Measurements from ENCODE around the gene LGALS7. TPM values are rescaled to one million over a fixed set of nuclear protein-coding genes. Genes with fewer than 3 reads are reported as not detected.

Gene LGALS7
- total and polyA plus RNA-seq, 2 of the 8 experiments (the other 6 are each of a cell fraction or from before 2014, with no cell fraction given), result 0.32 TPM; not detected in 1

DNA sequence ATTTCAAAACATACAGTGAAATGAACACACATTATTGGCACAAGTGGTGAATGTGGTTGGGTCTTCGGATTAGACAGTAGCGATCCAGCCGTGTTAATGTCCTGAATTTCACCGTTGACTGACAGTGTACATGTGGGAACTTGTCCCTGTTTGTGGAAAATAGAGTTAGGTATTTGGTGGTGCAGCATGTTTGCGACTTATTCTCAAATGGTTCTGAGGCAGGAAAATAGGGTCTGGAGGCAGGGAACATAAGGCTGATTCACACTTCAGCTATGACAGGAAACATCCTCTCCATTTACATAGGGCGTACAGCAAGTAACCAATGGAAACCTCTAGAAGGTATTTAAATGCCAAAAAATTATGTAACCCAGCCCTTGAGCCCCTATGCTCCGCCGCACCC, 19.9 kb upstream of the LGALS7 start:
- Histone ChIP-seq H2BK20ac (ENCODE audit: low read length) (no peak overlapping the region), H3K14ac (ENCODE audit: insufficient read length) (no peak overlapping the region), H3K4me3 (ENCODE audit: extremely low read depth in 1 of 4, insufficient read depth in 2 of 4, low read depth in 3 of 4, low read length in 4 of 4) (peak overlapping the region in 1 of 4 experiments; percentile 57; a peak in 4 of 8 replicates), H4K8ac (ENCODE audit: extremely low read depth, insufficient read depth, low read length) (no peak overlapping the region), H3K27ac (ENCODE audit: low read depth, low read length) (no peak overlapping the region), H2BK15ac (ENCODE audit: low read length) (no peak overlapping the region), H3K9ac (replicated peaks in 1 of 4; ENCODE audit: extremely low read depth in 1 of 4, low read depth in 3 of 4, low read length in 3 of 4) (no peak overlapping the region), H2BK12ac (ENCODE audit: low read depth, low read length) (no peak overlapping the region), H2AFZ (ENCODE audit: low read length) (no peak overlapping the region), H3K9me3 (ENCODE audit: insufficient read depth in 2 of 2, low read depth in 1 of 2, low read length in 1 of 2) (no peaks in the 10 kb centered on the region; a peak in 1 of 4 replicates), H2BK120ac (replicated peaks; ENCODE audit: low read depth, low read length) (no peak overlapping the region), H3K4me2 (ENCODE audit: insufficient read depth in 1 of 2, low read depth in 2 of 2, low read length in 2 of 2) (peak overlapping the region; percentile 22 to 75; a peak in 3 of 4 replicates), H3K27me3 (replicated peaks in 1 of 4; ENCODE audit: control insufficient read depth in 3 of 4, extremely low read depth in 1 of 4, insufficient read depth in 3 of 4, low read length in 3 of 4) (peaks cover 0 to 12% (median 3%) of the 10 kb centered on the region in 4 experiments; a peak in 4 of 7 replicates), H3K36me3 (ENCODE audit: control insufficient read depth in 2 of 4, insufficient read depth in 4 of 4, low read length in 3 of 4) (no peaks in the 10 kb centered on the region), H3K79me2 (ENCODE audit: control insufficient read depth in 1 of 2, insufficient read depth in 2 of 2, low read length in 2 of 2) (no peaks in the 10 kb centered on the region), H2AK5ac (ENCODE audit: low read depth, low read length) (no peak overlapping the region), H3K4ac (replicated peaks; ENCODE audit: insufficient read length, low read depth, low read length) (no peak overlapping the region), H3K4me1 (replicated peaks in 1 of 4; ENCODE audit: control insufficient read depth in 3 of 4, insufficient read depth in 4 of 4, low read length in 3 of 4) (peaks cover 0 to 2% (median 0%) of the 10 kb centered on the region in 4 experiments; a peak in 1 of 7 replicates), H2BK5ac (ENCODE audit: low read depth, low read length) (no peak overlapping the region), H3K23me2 (ENCODE audit: low read depth, low read length) (no peaks in the 10 kb centered on the region), H3K79me1 (ENCODE audit: low read depth, low read length) (no peaks in the 10 kb centered on the region), H4K20me1 (replicated peaks in 1 of 2; ENCODE audit: control insufficient read depth in 1 of 2, insufficient read depth in 2 of 2, low read length in 2 of 2) (no peaks in the 10 kb centered on the region), H3K18ac (ENCODE audit: extremely low read depth, low read length) (no peak overlapping the region), H3K56ac (replicated peaks; ENCODE audit: insufficient read length, low read depth, low read length) (no peak overlapping the region), H3K23ac (ENCODE audit: insufficient read length) (no peak overlapping the region), H4K5ac (ENCODE audit: insufficient read length, low read depth, low read length) (no peak overlapping the region), H4K91ac (replicated peaks; ENCODE audit: insufficient read length, low read length) (no peak overlapping the region)
- WGBS, 2 experiments (ENCODE audit: extremely low coverage in 1 of 2, insufficient coverage in 1 of 2, insufficient read length in 1 of 2, insufficient replicate concordance in 2 of 2, low coverage in 1 of 2, low lambda C conversion rate in 2 of 2, missing lambda C conversion rate in 1 of 2), result 82% methylated on average over 8 of the region's 8 CpGs; no CpG with 5 or more reads in 1 of the 2 experiments
- DNase-seq (ENCODE audit: low read depth in 1 of 2, low spot score in 2 of 2) (no peak), FAIRE-seq (no peak)
- POLR2A ChIA-PET (ENCODE audit: partially characterized antibody), result interaction anchor here (0.6 to 1.0 kb wide), 7 partner anchors 18 to 56 kb away, joined by 3 to 5 read pairs (median 3); partner anchors contain the start of genes HNRNPL and LGALS7
- no peak for TF ChIP-seq BACH1 (IDR thresholded peaks at IDR 0.05; ENCODE audit: low read length)
- TF ChIP-seq, protein P1, sequence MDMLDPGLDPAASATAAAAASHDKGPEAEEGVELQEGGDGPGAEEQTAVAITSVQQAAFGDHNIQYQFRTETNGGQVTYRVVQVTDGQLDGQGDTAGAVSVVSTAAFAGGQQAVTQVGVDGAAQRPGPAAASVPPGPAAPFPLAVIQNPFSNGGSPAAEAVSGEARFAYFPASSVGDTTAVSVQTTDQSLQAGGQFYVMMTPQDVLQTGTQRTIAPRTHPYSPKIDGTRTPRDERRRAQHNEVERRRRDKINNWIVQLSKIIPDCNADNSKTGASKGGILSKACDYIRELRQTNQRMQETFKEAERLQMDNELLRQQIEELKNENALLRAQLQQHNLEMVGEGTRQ (IDR thresholded peaks at IDR 0.05; ENCODE audit: low read length), result no peak
- TF ChIP-seq, protein P2, sequence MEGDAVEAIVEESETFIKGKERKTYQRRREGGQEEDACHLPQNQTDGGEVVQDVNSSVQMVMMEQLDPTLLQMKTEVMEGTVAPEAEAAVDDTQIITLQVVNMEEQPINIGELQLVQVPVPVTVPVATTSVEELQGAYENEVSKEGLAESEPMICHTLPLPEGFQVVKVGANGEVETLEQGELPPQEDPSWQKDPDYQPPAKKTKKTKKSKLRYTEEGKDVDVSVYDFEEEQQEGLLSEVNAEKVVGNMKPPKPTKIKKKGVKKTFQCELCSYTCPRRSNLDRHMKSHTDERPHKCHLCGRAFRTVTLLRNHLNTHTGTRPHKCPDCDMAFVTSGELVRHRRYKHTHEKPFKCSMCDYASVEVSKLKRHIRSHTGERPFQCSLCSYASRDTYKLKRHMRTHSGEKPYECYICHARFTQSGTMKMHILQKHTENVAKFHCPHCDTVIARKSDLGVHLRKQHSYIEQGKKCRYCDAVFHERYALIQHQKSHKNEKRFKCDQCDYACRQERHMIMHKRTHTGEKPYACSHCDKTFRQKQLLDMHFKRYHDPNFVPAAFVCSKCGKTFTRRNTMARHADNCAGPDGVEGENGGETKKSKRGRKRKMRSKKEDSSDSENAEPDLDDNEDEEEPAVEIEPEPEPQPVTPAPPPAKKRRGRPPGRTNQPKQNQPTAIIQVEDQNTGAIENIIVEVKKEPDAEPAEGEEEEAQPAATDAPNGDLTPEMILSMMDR (IDR thresholded peaks at IDR 0.05; ENCODE audit: control extremely low read depth in 1 of 3, insufficient read depth in 1 of 3, low read depth in 1 of 3, low read length in 3 of 3), result no peak
- no peak for TF ChIP-seq KDM4A (IDR thresholded peaks at IDR 0.05; ENCODE audit: low read depth, low read length, severe bottlenecking)
- no peak for TF ChIP-seq HDAC2 (IDR thresholded peaks at IDR 0.05; ENCODE audit: borderline replicate concordance in 1 of 2, low read depth in 2 of 2, low read length in 2 of 2)
- TF ChIP-seq NANOG (IDR thresholded peaks at IDR 0.05; ENCODE audit: insufficient read depth, low read depth, low read length, poor library complexity, severe bottlenecking), result no peak
- TF ChIP-seq SAP30 (IDR thresholded peaks at IDR 0.05; ENCODE audit: insufficient read depth, insufficient replicate concordance, low read length), result no peak
- TF ChIP-seq JUN (IDR thresholded peaks at IDR 0.05; ENCODE audit: low read depth, low read length), result no peak
- no peak for TF ChIP-seq SP4 (IDR thresholded peaks at IDR 0.05; ENCODE audit: low read length)
- CTCF ChIA-PET (ENCODE audit: partially characterized antibody), result interaction anchor here (0.7 kb wide), 1 partner anchor 12 kb away, joined by 3 read pairs; no protein-coding TSS in a partner anchor

Data from H1 (cell line).